GM23338 (cell line): ENCODE results near the gene TGM2. TPM values are rescaled to one million over a fixed set of nuclear protein-coding genes. Genes with fewer than 3 reads are reported as not detected.

Source experiments
- ATAC-seq: fragments of 200-7000 bp; cut with Tn5 transposase; 3 replicates; pipeline ENCODE4 v1.9.1; 2020
- DNase-seq: peaks from one replicate; pipeline ENCODE4 v3.0.0-alpha.2; 2015; ENCODE audit warnings: low spot score
- H2AFZ ChIP-seq: fragments of 200-600 bp; sonication (generic); 2 replicates; pipeline ENCODE4 v1.8.0; 2016; ENCODE audit warnings: antibody characterized with exemption, mild to moderate bottlenecking, moderate library complexity
- H3F3A ChIP-seq: fragments of 200-600 bp; sonication (generic); replicated peaks from 2 replicates; pipeline ENCODE4 v1.8.0; 2017; ENCODE audit warnings: antibody characterized with exemption, mixed run types, low read depth
- H3K27ac ChIP-seq: fragments of 200-600 bp; sonication (generic); 2 replicates; pipeline ENCODE4 v1.6.1; 2016; ENCODE audit warnings: low read depth
- H3K27me3 ChIP-seq: fragments of 200-600 bp; sonication (generic); 2 replicates; pipeline ENCODE4 v1.8.0; 2016; ENCODE audit warnings: mild to moderate bottlenecking, mixed run types, moderate library complexity; ENCODE audit not compliant: insufficient read depth
- H3K36me3 ChIP-seq: fragments of 200-600 bp; sonication (generic); 2 replicates; pipeline ENCODE4 v1.8.0; 2016; ENCODE audit warnings: mild to moderate bottlenecking; ENCODE audit not compliant: insufficient read depth
- H3K4me1 ChIP-seq: fragments of 200-600 bp; sonication (generic); 2 replicates; pipeline ENCODE4 v1.8.0; 2016; ENCODE audit warnings: mild to moderate bottlenecking, moderate library complexity; ENCODE audit not compliant: insufficient read depth
- H3K4me2 ChIP-seq: fragments of 200-600 bp; sonication (generic); 2 replicates; pipeline ENCODE4 v1.7.1; 2017; ENCODE audit warnings: mixed run types
- H3K4me3 ChIP-seq: fragments of 200-600 bp; sonication (generic); 2 replicates; pipeline ENCODE4 v1.6.1; 2016; ENCODE audit warnings: mixed run types
- H3K79me2 ChIP-seq: fragments of 200-600 bp; sonication (generic); replicated peaks from 2 replicates; pipeline ENCODE4 v1.8.0; 2017; ENCODE audit warnings: mild to moderate bottlenecking; ENCODE audit not compliant: insufficient read depth
- H3K9me2 ChIP-seq: fragments of 200-600 bp; sonication (generic); 2 replicates; pipeline ENCODE4 v1.8.0; 2017; ENCODE audit not compliant: insufficient read depth
- H4K20me1 ChIP-seq: fragments of 200-600 bp; sonication (generic); replicated peaks from 2 replicates; pipeline ENCODE4 v1.8.0; 2017; ENCODE audit warnings: mild to moderate bottlenecking; ENCODE audit not compliant: insufficient read depth
- H3K27ac Mint-ChIP-seq: 2 replicates; pipeline ENCODE4 v1.8.0; 2020; ENCODE audit warnings: inconsistent platforms, mild to moderate bottlenecking, moderate library complexity, mixed read lengths
- H3K27me3 Mint-ChIP-seq: 3 replicates; pipeline ENCODE4 v1.8.0; 2022; ENCODE audit warnings: low read depth, mild to moderate bottlenecking, moderate library complexity, mixed read lengths, inconsistent platforms; ENCODE audit not compliant: insufficient read depth, poor library complexity
- H3K36me3 Mint-ChIP-seq: 3 replicates; pipeline ENCODE4 v1.8.0; 2021; ENCODE audit warnings: low read depth, mild to moderate bottlenecking, inconsistent platforms, moderate library complexity, mixed read lengths
- H3K4me1 Mint-ChIP-seq: 3 replicates; pipeline ENCODE4 v1.8.0; 2020; ENCODE audit warnings: mild to moderate bottlenecking, inconsistent platforms, mixed read lengths
- H3K4me3 Mint-ChIP-seq: 3 replicates; pipeline ENCODE4 v1.8.0; 2021; ENCODE audit warnings: moderate library complexity, mild to moderate bottlenecking, inconsistent platforms, mixed read lengths
- H3K9me3 Mint-ChIP-seq: 3 replicates; pipeline ENCODE4 v1.8.0; 2020; ENCODE audit warnings: moderate library complexity, mild to moderate bottlenecking, inconsistent platforms, mixed read lengths
- CREB1 ChIP-seq: fragments of 250-450 bp; sonication (Bioruptor Pico); IDR thresholded peaks from 2 replicates; pipeline ENCODE4 v1.5.0; 2020; ENCODE audit warnings: low read depth, mild to moderate bottlenecking, moderate library complexity
- CTCF ChIP-seq, 2 experiments: fragments of 200-600 bp in 1 of 2; sonication (generic) in 1 of 2; conservative IDR thresholded peaks; 2 replicates each; pipeline versions ENCODE4 v1.5.1 to v1.6.1; 2016 to 2017; ENCODE audit warnings: antibody characterized with exemption in 2 of 2, low read depth in 2 of 2, mild to moderate bottlenecking in 2 of 2, moderate library complexity in 1 of 2
- EZH2 ChIP-seq: fragments of 200-600 bp; sonication (generic); IDR thresholded peaks from one replicate; pipeline ENCODE4 v1.8.0; 2017; ENCODE audit warnings: antibody characterized with exemption, mild to moderate bottlenecking, low read depth; ENCODE audit not compliant: unreplicated experiment
- EZH2phosphoT487 ChIP-seq: fragments of 200-600 bp; sonication (generic); IDR thresholded peaks from one replicate; pipeline ENCODE4 v1.8.1; 2018; ENCODE audit warnings: antibody characterized with exemption; ENCODE audit not compliant: unreplicated experiment
- JUNB ChIP-seq: IDR thresholded peaks from one replicate; pipeline ENCODE4 v1.6.1; 2016; ENCODE audit warnings: antibody characterized with exemption; ENCODE audit not compliant: unreplicated experiment
- NANOG ChIP-seq: IDR thresholded peaks from 2 replicates; pipeline ENCODE4 v1.6.1; 2016; ENCODE audit warnings: antibody characterized with exemption, borderline replicate concordance
- STAT1 ChIP-seq: IDR thresholded peaks from one replicate; pipeline ENCODE4 v1.6.1; 2016; ENCODE audit warnings: antibody characterized with exemption; ENCODE audit not compliant: unreplicated experiment
- ZNF114 ChIP-seq: fragments of 250-450 bp; sonication (Bioruptor Pico); IDR thresholded peaks from 2 replicates; pipeline ENCODE4 v1.5.0; 2020; ENCODE audit warnings: mild to moderate bottlenecking, moderate library complexity
- polyA plus RNA-seq: library from polyadenylated mRNA; unstranded; fragments of >200 nt; fragmentation: Nextera tagmentation; extraction: Ambion mirVana; gene quantifications from 2 replicates; pipeline ENCODE4 v1.2.1, GENCODE V29; 2016
- total RNA-seq: library from RNA; depleted of rRNA; stranded (reverse); fragments of >200 nt; shearing (Covaris generic); gene quantifications from 2 replicates; pipeline ENCODE4 v1.2.3, GENCODE V29; 2014
- TF ChIP-seq, protein P1 (sequence below): IDR thresholded peaks from one replicate; pipeline ENCODE4 v1.6.1; 2018; ENCODE audit warnings: antibody characterized with exemption; ENCODE audit not compliant: unreplicated experiment

TGM2 gene
- total and polyA plus RNA-seq, 2 experiments from 2014 or later, result 0.45 to 1.0 TPM

DNA sequence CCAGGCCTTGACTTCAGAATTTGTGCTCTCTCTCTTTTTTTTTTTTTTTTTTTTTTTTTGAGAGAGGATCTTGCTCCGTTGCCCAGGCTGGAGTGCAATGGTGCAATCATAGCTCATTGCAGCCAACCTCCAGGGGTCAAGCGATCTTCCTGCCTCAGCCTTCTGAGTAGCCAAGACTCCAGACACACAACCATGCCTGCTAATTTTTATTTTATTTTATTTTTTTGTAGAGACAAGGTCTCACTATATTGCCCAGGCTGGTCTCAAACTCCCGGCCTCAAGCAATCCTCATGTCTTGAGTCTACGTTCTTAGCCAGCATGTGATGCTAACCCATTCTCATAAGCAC, 19.4 kb downstream of the TGM2 start (continued):
- TF ChIP-seq ZNF114 (CRISPR knock-in tag) (no peak), CTCF (conservative IDR thresholded peaks at IDR 0.05; ENCODE audit: low read depth in 2 of 2) (no peak), NANOG (no peak), EZH2 (no peak), EZH2phosphoT487 (no peak), CREB1 (no peak)

DNA sequence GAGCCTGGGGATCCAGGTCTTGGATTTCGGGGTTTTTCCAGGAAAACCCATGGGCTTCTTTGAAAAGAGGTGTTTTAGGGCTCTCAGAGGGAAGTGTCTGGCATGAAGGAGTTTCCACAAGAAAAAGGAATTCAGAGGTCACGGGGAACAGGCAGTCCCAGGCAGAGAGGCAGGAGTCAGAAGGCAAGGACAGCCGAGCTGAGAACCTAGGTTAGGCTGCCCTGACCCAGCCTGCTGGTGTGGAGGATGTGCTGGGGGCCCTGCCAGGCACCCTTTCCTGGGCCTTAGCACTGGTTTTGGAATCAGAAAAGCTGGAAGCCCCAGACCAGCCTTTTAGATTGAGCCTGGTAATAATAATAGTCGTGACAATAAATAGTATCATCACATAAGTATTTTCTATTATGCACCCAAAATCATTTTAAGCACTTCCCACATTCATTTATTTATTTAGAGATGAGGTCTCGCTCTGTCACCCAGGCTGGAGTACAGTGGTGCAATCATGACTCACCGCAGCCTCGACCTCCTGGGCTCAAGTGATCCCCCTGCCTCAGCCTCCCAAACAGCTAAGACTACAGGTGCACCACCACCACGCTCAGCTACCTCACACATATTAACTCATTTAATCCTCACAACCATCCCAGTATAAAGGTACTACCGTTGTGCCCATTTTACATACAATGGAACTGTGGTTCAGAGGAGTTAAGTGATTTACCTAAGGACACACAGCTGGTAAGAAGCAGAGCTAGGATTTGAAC, 19.9 kb downstream of the TGM2 start:
- H3K36me3 ChIP-seq, result no peaks in the 10 kb centered on the region
- peaks cover 3% of the 10 kb centered on the region; the same call in 1 of the 2 replicates for H3K4me1 ChIP-seq
- peaks cover 10% of the 10 kb centered on the region for H3K4me1 Mint-ChIP-seq
- no peak overlapping the region for H3K27ac Mint-ChIP-seq
- no peaks in the 10 kb centered on the region for H3K9me3 Mint-ChIP-seq
- H3K4me3 Mint-ChIP-seq, result no peak overlapping the region
- H3K4me2 ChIP-seq, result no peak overlapping the region
- H3K79me2 ChIP-seq, result no peaks in the 10 kb centered on the region
- TF ChIP-seq NANOG (no peak), CTCF (conservative IDR thresholded peaks at IDR 0.05; ENCODE audit: low read depth in 2 of 2) (no peak)
- no peaks in the 10 kb centered on the region for H3K27me3 ChIP-seq
- H3K27me3 Mint-ChIP-seq, result peaks cover 16% of the 10 kb centered on the region
- no peaks in the 10 kb centered on the region for H3K9me2 ChIP-seq
- no peak overlapping the region for H3K27ac ChIP-seq
- ATAC-seq (no peak), DNase-seq (no peak)
- H3K4me3 ChIP-seq, result no peak overlapping the region
- H2AFZ ChIP-seq, result no peak overlapping the region
- no peaks in the 10 kb centered on the region for H3F3A ChIP-seq
- no peaks in the 10 kb centered on the region for H4K20me1 ChIP-seq
- no peaks in the 10 kb centered on the region for H3K36me3 Mint-ChIP-seq

DNA sequence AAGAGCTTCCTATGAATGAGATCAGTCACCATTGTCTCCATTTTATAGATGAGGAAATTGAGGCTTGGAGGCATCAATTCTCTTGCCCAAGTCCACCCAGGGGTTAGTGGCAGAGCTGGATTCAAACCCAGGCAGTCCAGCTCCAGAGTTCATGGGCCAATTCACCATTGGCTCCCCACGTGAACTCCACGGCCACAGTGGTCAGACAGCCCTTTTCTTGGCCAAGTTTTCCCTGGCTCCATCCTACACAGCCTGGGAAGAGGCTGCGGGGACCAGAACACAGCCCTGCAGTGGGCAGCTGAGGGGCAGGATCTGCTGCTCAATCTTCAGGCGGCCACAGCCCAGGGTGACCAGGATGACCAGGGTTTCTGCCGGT, 20.5 kb downstream of the TGM2 start:
- no peak overlapping the region for H3K27ac Mint-ChIP-seq
- ATAC-seq, result no peak
- no peak overlapping the region for H3K4me2 ChIP-seq

More for the DNA sequence above, 20.5 kb downstream of the TGM2 start:
- Histone ChIP-seq H4K20me1 (no peaks in the 10 kb centered on the region), H3K79me2 (no peaks in the 10 kb centered on the region), H3K27ac (no peak overlapping the region), H3K4me1 (peaks cover 5% of the 10 kb centered on the region; the same call in 1 of the 2 replicates), H3F3A (no peaks in the 10 kb centered on the region), H3K36me3 (no peaks in the 10 kb centered on the region), H3K4me3 (no peak overlapping the region), H2AFZ (0 out of 2 replicates have a peak overlapping the region, but pooled peaks have one; percentile 63), H3K9me2 (no peaks in the 10 kb centered on the region), H3K27me3 (no peaks in the 10 kb centered on the region)
- no peak for DNase-seq
- Mint-ChIP-seq H3K27me3 (peaks cover 16% of the 10 kb centered on the region), H3K4me3 (no peak overlapping the region), H3K9me3 (no peaks in the 10 kb centered on the region), H3K36me3 (no peaks in the 10 kb centered on the region), H3K4me1 (peaks cover 10% of the 10 kb centered on the region)
- TF ChIP-seq EZH2, result no peak
- TF ChIP-seq JUNB, result no peak
- no peak for TF ChIP-seq NANOG
- TF ChIP-seq, protein P1, sequence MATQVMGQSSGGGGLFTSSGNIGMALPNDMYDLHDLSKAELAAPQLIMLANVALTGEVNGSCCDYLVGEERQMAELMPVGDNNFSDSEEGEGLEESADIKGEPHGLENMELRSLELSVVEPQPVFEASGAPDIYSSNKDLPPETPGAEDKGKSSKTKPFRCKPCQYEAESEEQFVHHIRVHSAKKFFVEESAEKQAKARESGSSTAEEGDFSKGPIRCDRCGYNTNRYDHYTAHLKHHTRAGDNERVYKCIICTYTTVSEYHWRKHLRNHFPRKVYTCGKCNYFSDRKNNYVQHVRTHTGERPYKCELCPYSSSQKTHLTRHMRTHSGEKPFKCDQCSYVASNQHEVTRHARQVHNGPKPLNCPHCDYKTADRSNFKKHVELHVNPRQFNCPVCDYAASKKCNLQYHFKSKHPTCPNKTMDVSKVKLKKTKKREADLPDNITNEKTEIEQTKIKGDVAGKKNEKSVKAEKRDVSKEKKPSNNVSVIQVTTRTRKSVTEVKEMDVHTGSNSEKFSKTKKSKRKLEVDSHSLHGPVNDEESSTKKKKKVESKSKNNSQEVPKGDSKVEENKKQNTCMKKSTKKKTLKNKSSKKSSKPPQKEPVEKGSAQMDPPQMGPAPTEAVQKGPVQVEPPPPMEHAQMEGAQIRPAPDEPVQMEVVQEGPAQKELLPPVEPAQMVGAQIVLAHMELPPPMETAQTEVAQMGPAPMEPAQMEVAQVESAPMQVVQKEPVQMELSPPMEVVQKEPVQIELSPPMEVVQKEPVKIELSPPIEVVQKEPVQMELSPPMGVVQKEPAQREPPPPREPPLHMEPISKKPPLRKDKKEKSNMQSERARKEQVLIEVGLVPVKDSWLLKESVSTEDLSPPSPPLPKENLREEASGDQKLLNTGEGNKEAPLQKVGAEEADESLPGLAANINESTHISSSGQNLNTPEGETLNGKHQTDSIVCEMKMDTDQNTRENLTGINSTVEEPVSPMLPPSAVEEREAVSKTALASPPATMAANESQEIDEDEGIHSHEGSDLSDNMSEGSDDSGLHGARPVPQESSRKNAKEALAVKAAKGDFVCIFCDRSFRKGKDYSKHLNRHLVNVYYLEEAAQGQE, result no peak
- TF ChIP-seq STAT1, result no peak
